GM18951 (cell line): ENCODE data around the gene FBXO44.
A peak's percentile ranks its signal among the peaks of the same experiment; 100 is the strongest.

Experiments used
- POLR2A ChIP-seq: IDR thresholded peaks from 4 replicates; pipeline ENCODE4 v1.6.1; 2011; ENCODE audit warnings: mild to moderate bottlenecking; ENCODE audit not compliant: insufficient read length, insufficient read depth; ENCODE audit errors: extremely low read depth
- in situ Hi-C: fragments of 300-500 bp; cut with MboI; formaldehyde crosslinking; loops from one replicate; pipeline ENCODE4 v1.12.0; 2022; ENCODE audit warnings: low sequenced_read_pairs, mixed read lengths, inconsistent platforms; ENCODE audit not compliant: unreplicated experiment

The FBXO44 gene

DNA sequence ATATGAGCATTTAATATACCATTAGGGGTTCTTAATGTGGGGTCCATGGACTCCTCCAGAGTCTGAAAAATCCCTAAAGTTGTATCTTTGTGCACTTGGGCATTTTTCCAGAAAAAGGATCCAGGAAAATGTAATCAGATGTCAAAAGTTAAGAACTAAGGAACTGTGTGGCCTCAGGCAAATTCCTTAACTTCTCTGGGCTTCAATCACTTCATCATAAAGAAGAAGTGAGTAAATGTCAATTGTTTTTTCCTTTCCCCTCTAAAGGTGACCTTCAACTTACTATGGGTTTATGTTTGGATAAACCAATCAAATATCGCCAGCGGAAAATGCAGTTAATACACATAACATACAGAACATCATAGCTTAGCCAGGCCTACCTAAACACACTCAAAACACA lies 23.8 kb downstream of the FBXO44 start:
- no peak for TF ChIP-seq POLR2A
- in situ Hi-C loops: no loop called here

DNA sequence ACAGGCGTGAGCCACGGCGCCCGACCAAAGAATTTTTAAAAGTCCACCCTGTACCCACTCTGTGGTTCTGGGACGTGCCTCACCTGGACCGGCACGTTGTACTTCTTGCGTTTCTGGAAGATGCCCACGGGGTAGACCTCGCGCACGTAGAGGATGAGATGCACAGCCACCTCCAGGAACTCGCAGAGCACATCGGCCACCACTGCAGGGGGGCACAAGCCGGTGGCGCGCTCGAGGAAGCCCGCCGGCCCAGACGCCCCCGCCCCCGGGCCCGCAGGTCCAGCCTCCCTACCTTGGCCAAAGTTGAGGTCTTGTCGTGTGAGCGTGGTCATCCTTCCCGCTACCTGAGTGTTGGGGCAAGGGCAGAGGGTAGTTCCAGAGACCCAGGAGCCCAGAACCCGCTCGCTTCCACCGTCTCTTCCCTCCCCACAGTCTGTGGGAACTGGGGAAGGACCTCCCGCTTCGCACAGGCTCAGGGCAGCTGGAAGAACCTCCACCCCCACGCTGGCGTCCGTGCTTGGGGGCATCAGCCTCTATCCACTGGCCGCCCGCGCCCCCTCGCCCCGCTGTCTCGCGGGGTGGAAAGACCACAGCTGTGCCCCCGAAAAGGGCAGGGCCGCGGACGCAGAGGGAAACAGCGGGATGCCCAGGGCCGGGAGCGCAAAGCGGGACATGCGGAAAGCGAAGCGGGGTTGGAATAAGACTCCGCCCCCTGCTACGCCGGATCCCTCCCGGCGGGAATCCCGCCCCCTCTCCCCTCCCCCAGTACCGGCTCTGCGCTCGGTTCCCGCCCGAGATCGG lies 25.8 kb downstream of the FBXO44 start:
- TF ChIP-seq POLR2A: no peak
- in situ Hi-C loops: no loop called here

DNA sequence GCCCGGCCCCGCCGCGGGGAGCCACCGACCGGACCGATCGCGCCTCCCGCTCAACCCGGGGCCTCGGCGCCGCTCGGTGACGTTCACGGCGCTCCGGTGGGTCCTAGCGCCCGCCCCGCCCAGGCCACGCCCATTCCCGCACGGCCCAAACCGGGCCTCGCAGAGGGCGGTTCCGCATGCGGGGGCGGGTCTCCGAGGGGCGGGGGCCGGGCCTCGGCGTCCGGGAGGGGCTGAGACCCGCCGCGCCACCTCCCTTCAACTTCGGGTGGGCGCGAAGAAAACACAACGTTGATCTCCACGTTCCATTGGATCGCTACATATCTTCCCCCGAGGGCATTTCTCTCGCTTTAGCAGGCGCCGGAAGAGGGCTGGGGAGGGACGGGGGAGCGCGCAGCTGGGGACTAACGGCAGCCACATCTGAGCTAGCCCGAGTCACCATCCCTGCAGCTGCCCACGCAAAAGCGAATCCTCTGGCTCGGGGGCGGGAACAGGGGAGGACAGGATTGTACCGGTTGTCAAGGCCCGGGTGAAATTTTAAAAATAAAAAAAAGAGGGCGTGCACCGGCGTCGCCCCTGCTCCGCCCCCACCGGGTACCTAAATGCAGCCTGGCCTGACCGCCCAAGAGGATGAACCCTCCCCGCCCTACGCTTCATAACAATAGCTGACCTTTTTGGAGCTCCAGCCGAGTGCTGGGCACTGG lies 26.5 kb downstream of the FBXO44 start, which contains the start of gene MAD2L2:
Gene MAD2L2 (minus strand): TSS at position 78 of the 701 bp plus-strand sequence. CDS start 547 bp downstream, outside the sequence.
- peak; percentile 77 for TF ChIP-seq POLR2A
- in situ Hi-C loops: no loop called here

DNA sequence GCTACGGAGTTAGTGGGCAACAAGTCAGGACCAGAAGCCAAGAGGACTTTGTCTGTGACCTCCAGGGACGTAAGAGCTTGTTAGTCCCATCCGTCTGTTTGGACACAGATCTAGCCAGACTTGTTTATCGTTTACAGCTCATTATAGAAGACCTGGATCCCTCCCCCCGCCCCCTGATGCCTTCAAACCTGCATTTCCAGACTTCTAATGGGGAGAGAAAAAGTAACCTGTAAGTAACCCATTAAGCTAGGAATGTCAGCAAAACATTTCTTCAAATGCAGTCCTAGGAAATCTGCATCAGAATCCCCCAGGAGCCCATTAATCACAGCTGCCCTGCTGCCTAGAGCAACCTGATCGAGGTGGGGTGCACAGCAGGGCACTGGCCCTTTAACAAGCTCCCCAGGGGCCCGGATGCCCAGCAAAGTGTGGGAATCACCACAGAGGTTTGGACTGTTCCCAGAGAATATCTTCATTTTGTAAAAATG lies 27.7 kb downstream of the FBXO44 start:
- TF ChIP-seq POLR2A: no peak
- in situ Hi-C loops: no loop called here

DNA sequence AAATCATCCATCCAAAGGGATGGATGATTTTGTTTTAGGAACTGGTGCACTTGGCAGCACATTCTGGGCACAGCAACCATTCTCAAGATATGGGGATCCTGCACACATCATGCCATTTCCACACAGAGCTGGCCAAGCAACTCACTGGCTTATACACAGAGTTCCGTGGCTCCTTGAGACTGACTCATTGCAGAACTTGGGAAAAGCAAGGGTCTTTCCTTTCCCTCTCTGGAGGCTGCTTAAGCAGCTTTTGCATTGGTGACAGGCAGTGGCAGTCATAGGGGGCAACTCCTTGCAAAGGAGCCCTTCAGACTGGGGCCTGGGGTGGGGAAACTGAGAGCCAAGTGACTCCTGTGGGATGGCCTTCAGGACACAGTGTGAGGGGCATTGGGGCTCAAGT lies 28.1 kb downstream of the FBXO44 start:
- TF ChIP-seq POLR2A: no peak
- in situ Hi-C loops: no loop called here

DNA sequence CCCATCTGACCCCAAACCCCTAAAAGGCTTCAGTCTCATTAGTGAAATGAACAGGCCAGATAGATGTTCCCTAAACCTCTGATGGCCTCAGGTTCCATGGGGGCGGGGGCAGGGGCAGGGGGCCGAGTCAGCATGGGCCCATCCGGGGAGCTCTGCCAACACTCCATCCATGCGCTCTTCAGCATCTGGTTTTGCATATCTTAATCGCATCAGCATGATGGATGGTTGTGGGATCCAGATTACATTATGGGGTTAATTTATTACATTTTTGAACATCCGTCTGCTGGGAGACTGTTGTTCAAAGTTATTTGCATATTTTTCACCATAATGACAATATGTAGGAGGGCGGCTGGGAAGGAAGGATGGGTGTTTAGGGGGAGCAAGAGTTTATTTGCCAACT lies 29.4 kb downstream of the FBXO44 start:
- no peak for TF ChIP-seq POLR2A
- in situ Hi-C loops: no loop called here

DNA sequence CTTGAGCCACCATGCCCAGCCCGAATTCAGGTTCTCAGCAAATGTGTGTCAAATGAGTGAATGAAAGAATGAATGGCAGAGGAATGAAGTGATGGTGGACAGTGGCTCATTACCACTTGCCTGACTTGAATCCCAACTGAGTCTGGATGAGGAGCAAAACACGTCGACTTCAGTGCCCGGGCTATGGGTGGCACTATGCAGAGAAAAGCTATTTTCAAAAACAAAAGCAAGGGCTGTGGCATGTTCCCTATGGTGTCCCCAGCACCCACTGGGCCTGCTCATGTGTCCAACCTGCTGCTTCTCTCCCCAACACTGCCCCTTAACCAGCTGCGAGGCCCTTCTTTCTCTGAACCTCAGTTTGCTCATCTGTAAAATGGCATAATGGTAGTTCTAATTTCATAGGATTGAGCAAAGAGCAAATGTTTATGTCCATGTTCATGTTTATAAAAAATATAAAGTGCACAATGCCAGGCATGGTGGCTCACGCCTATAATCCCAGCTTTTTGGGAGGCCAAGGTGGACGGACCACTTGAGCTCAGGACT lies 30.6 kb downstream of the FBXO44 start:
- TF ChIP-seq POLR2A: no peak
- in situ Hi-C loops: no loop called here

DNA sequence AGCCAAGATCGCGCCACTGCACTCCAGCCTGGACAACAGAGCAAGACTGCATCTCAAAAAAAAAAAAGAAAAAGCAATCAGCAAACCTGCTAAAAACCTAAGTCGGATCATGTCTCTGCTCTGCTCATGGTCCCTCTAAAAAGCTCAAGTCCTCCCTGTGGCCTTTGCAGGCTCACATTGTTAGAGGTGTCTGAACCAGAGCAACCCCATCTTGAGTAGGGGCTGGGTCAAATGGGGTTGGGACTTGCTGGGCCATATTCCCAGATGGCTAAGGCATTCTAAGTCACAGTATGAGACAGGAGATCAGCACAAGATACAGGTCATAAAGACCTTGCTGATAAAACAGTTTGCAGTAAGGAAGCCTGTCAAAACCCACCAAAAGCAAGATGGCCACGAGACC lies 33.8 kb downstream of the FBXO44 start:
- in situ Hi-C loops: no loop called here
- no peak for TF ChIP-seq POLR2A

DNA sequence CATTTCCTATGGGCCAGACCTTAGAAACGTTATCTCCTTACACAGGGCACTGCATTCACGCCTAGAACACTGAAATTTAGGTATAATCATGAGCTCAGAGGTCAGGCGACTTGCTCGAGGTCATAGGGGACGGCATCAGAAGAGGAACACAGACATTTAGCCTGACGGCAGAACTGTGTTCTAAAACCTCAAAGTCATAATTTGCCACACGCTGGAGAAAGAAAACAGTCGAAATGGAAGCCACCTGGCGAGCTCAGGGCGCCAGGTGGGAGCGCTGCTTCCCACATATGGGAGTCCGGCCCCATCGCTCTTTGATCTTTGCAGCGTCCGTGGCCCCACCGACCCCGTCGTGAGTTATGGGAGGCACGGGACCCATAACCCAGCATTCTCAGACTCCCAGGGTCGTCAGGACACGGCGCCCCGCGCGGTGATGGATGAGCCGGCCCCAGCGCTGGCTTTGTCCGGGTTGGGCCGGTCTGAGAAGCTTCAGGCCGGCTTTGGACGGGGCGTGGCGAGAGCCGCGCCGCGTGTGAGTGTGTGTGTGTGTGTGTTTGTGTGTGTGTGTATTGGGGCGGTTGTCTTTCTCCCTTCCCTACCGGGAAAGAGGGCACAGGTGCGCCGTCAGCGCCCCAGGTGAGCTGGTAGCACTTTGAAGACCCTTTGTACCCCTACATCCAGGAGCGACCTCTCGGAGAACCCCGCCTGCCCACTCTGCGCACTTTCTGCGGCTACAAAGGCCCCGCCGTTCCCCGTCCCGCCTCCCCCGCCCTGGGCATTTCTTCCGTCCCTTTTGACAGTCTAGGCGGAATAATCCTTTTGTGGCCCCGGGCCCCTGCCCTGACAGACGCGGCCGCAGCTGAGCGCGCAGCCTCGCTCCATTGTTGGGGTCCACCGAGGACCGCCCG lies 36.0 kb downstream of the FBXO44 start:
- TF ChIP-seq POLR2A: no peak
- in situ Hi-C loops: no loop called here

DNA sequence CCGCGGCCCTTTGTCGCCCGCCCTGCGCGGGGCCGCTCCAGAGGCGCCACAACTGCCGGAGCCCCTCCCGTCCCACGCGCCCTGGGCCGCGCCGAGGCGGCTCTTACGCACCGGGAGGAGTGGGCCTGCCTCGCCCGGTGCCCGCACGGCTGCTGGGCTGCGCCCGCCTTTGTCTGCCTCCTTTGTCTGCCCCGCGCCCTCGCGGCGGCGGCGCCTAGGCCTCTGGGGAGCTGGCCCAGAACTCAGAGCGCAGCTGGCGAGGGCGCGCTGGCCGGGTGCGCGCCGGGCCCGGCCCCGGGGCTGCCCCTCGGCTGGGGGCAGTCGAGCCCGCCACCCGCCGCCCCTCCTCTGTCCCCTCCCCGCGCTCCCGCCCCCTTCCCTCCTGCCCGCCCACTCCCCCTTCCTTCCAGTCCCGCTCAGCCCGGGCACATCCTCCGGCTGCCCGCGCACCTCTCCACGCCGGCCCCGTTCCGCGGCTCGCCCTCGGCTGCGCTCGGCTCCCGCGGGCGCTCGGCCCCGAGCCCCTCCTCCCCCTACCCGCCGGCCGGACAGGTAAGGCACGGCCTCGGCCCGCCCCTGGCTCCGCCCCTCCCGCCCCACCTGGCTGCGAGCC lies 36.7 kb downstream of the FBXO44 start, which contains the start of gene DRAXIN:
Gene DRAXIN (plus strand): TSS at position 409 of the 613 bp plus-strand sequence. CDS start 14,549 bp downstream, outside the sequence.
- in situ Hi-C loops: no loop called here
- no peak for TF ChIP-seq POLR2A

DNA sequence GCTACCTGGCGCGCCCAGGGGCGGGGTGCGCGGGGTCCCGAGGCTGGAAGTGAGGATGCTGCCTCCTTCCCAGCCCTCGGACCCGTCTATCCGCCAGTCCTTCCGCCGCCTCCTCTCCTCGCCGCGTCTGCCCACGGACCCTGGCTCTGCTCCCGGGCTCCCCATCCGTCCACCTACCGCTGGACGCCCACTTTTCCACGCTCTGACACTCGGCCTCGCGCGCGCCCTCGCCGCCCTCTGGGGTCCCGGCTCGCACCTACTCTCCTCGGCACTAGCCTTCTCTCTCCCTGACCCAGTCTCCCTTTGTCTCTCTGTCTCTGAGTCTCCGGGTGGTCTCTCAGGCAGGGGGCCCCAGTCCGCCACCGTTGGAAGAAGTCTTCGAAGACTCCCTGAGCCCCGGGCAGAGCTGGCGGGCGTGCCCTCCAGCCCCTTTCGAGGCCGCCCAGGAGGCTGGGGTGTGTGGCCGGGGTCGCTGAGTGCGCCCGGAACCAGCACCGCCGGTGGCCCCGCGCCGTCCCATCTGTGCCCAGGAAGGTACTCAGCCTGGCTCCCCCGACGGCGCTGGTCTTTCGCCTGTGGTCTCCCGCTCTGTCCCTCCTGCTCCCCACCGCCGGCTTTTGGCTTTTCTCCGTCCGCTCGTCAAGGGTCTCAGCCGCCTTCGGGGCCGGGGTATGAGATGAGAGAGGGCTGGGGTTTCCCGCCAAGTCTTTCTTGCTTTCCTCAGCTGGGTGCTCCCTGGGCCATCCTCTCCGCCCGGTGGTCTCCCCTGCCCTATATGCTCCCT lies 37.4 kb downstream of the FBXO44 start:
- in situ Hi-C loops: no loop called here
- no peak for TF ChIP-seq POLR2A
